Measurements from ENCODE around the gene PPP2R2D.
"Not testable (repeated sequence)": the region's sequence is repeated elsewhere in the genome, so short reads cannot be mapped to it uniquely, and the experiment has no call there.

GRCh38 chr10:131919461-131919860 lies 18.7 kb downstream of the PPP2R2D start:
- TF ChIP-seq, protein P1, sequence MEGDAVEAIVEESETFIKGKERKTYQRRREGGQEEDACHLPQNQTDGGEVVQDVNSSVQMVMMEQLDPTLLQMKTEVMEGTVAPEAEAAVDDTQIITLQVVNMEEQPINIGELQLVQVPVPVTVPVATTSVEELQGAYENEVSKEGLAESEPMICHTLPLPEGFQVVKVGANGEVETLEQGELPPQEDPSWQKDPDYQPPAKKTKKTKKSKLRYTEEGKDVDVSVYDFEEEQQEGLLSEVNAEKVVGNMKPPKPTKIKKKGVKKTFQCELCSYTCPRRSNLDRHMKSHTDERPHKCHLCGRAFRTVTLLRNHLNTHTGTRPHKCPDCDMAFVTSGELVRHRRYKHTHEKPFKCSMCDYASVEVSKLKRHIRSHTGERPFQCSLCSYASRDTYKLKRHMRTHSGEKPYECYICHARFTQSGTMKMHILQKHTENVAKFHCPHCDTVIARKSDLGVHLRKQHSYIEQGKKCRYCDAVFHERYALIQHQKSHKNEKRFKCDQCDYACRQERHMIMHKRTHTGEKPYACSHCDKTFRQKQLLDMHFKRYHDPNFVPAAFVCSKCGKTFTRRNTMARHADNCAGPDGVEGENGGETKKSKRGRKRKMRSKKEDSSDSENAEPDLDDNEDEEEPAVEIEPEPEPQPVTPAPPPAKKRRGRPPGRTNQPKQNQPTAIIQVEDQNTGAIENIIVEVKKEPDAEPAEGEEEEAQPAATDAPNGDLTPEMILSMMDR (conservative IDR thresholded peaks at IDR 0.05 in 1 of 2, IDR thresholded peaks at IDR 0.05 in 1 of 2; ENCODE audit: extremely low read depth in 1 of 2, insufficient read depth in 1 of 2, low read depth in 1 of 2, low read length in 2 of 2): not testable (repeated sequence)
- TF ChIP-seq EZH2 (IDR thresholded peaks at IDR 0.05; ENCODE audit: borderline replicate concordance, low read length): not testable (repeated sequence)
